ENCODE results near the gene TBRG4. TPM values are rescaled to one million over a fixed set of nuclear protein-coding genes. Genes with fewer than 3 reads are reported as not detected.

The TBRG4 gene
- polyA plus RNA-seq, 3 donors, result 32.7 to 42.2 (median 38.4) TPM

GRCh38 chr7:45066409-45066808, 45.1 kb downstream of the TBRG4 start:
- Histone ChIP-seq H3K27ac (ENCODE audit: low read depth in 1 of 2, low read length in 2 of 2) (peak overlapping the region in 1 of 2 donors; percentile 60), H3K9me3 (replicated peaks in 1 of 2; ENCODE audit: control insufficient read depth in 1 of 2, insufficient read depth in 1 of 2, low read length in 2 of 2) (no peaks in the 10 kb centered on the region), H2AFZ (ENCODE audit: insufficient read depth, low read depth, low read length, poor library complexity, severe bottlenecking) (no peak overlapping the region), H3K27me3 (ENCODE audit: control insufficient read depth in 2 of 2, insufficient read depth in 2 of 2, low read length in 2 of 2) (no peaks in the 10 kb centered on the region), H3K4me2 (replicated peaks; ENCODE audit: extremely low read depth, low read length, poor library complexity, severe bottlenecking) (no peak overlapping the region), H3K79me2 (ENCODE audit: insufficient read depth, low read length) (peaks cover 58% of the 10 kb centered on the region), H3K9ac (ENCODE audit: insufficient read depth, low read length, poor library complexity, severe bottlenecking) (no peak overlapping the region), H3K4me1 (ENCODE audit: control insufficient read depth in 1 of 2, insufficient read depth in 2 of 2, low read length in 2 of 2) (peaks cover 8 to 34% of the 10 kb centered on the region in 2 donors), H4K20me1 (ENCODE audit: insufficient read depth, low read length) (peaks cover 97% of the 10 kb centered on the region), H3K36me3 (replicated peaks in 1 of 2; ENCODE audit: control insufficient read depth in 1 of 2, insufficient read depth in 2 of 2, low read length in 2 of 2) (peaks cover 64 to 95% of the 10 kb centered on the region in 2 donors), H3K4me3 (replicated peaks in 1 of 3; ENCODE audit: low read depth in 2 of 3, low read length in 3 of 3) (no peak overlapping the region)
- intact Hi-C loops (cut with micrococcal nuclease), result no loop called here
- H3K4me1 Mint-ChIP-seq, result peaks cover 39% of the 10 kb centered on the region
- no peaks in the 10 kb centered on the region for H3K9me3 Mint-ChIP-seq
- peak overlapping the region in 5 of 7 donors; percentile 25 to 82 (median 73) for H3K27ac Mint-ChIP-seq
- no peak for DNase-seq
- no peak overlapping the region for H3K4me3 Mint-ChIP-seq
- TF ChIP-seq CTCF (IDR thresholded peaks at IDR 0.05), result no peak
- H3K36me3 Mint-ChIP-seq, result peaks cover 79 to 98% of the 10 kb centered on the region in 2 donors
- peaks cover 0 to 4% (median 2%) of the 10 kb centered on the region in 3 donors for H3K27me3 Mint-ChIP-seq (ENCODE audit: low read depth in 3 of 3)
- WGBS (ENCODE audit: insufficient coverage), result 100% methylated on average over 3 of the region's 7 CpGs

- Histone ChIP-seq H3K36me3 (replicated peaks in 1 of 2; ENCODE audit: control insufficient read depth in 1 of 2, insufficient read depth in 2 of 2, low read length in 2 of 2) (peaks cover 56 to 95% of the 10 kb centered on the region in 2 donors), H4K20me1 (ENCODE audit: insufficient read depth, low read length) (peaks cover 97% of the 10 kb centered on the region), H2AFZ (ENCODE audit: insufficient read depth, low read depth, low read length, poor library complexity, severe bottlenecking) (no peak overlapping the region), H3K4me1 (ENCODE audit: control insufficient read depth in 1 of 2, insufficient read depth in 2 of 2, low read length in 2 of 2) (peaks cover 6 to 31% of the 10 kb centered on the region in 2 donors), H3K4me3 (replicated peaks in 1 of 3; ENCODE audit: low read depth in 2 of 3, low read length in 3 of 3) (no peak overlapping the region), H3K27ac (ENCODE audit: low read depth in 1 of 2, low read length in 2 of 2) (peak overlapping the region in 1 of 2 donors; percentile 74), H3K27me3 (ENCODE audit: control insufficient read depth in 2 of 2, insufficient read depth in 2 of 2, low read length in 2 of 2) (no peaks in the 10 kb centered on the region), H3K9me3 (replicated peaks in 1 of 2; ENCODE audit: control insufficient read depth in 1 of 2, insufficient read depth in 1 of 2, low read length in 2 of 2) (no peaks in the 10 kb centered on the region), H3K9ac (ENCODE audit: insufficient read depth, low read length, poor library complexity, severe bottlenecking) (no peak overlapping the region), H3K79me2 (ENCODE audit: insufficient read depth, low read length) (peaks cover 69% of the 10 kb centered on the region), H3K4me2 (replicated peaks; ENCODE audit: extremely low read depth, low read length, poor library complexity, severe bottlenecking) (no peak overlapping the region)
- Mint-ChIP-seq H3K36me3 (peaks cover 82 to 97% of the 10 kb centered on the region in 2 donors), H3K4me3 (no peak overlapping the region), H3K27me3 (ENCODE audit: low read depth in 3 of 3) (peaks cover 0 to 4% (median 2%) of the 10 kb centered on the region in 3 donors), H3K27ac (peak overlapping the region in 5 of 7 donors; percentile 25 to 84 (median 73)), H3K4me1 (peaks cover 41% of the 10 kb centered on the region), H3K9me3 (no peaks in the 10 kb centered on the region)
- no peak for TF ChIP-seq CTCF (IDR thresholded peaks at IDR 0.05)
- intact Hi-C loops (cut with micrococcal nuclease), result no loop called here
- DNase-seq, result no peak
- 91% methylated on average over 5 of the region's 12 CpGs for whole genome bisulfite sequencing (ENCODE audit: insufficient coverage)
Measured at GRCh38 chr7:45065031-45065995, 46.2 kb downstream of the TBRG4 start.
